AG10803 (cell line): ENCODE results near the gene ZNF558.
"Not testable (repeated sequence)": the region's sequence is repeated elsewhere in the genome, so short reads cannot be mapped to it uniquely, and the experiment has no call there.

Source experiments
- DNase-seq: peaks from one replicate; pipeline ENCODE4 v3.0.0; 2010; ENCODE audit warnings: low read depth
- H3K4me3 ChIP-seq: 2 replicates; pipeline ENCODE4 v1.5.1; 2011; ENCODE audit warnings: mild to moderate bottlenecking, low read length, control low read depth
- TF ChIP-seq, protein P1 (sequence below): conservative IDR thresholded peaks from 2 replicates; pipeline ENCODE4 v1.5.1; 2011; ENCODE audit warnings: mild to moderate bottlenecking, low read length, control low read depth, inconsistent platforms

ZNF558 gene

DNA sequence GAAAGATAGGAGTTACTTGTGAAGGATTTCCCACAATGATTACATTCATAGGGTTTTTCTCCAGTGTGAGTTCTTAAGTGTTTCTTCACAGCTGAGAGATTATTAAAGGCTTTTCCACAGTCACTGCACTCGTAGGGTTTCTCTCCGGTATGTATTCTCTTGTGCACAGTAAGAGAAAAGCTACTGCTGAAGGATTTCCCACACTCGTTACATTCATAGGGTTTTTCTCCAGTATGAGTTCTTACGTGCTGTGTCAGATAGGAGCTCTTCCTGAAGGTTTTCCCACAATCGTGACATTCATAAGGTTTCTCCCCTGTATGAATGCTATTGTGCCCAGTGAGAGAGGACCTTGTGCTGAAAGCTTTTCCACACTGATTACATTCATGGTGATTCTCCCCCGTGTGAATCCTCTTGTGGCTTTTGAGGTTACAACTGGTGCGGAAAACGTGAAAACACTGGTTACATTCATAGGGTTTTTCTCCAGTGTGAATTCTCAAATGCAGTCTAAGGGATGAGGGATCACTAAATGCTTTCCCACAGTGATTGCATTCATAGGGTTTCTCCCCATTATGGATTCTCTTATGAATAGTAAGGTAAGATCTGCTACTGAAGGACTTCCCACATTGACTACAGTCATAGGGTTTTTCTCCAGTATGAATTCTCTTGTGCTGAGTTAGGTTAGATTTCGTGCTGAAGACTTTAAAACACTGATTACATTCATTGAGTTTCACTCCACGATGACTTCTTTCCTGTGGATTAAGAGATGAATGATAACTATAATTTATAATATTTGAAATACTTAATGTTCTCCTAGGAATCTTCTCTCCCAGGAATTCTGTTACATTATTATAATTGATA is 20.6 kb downstream of the ZNF558 start:
- peak; percentile 4 for DNase-seq
- TF ChIP-seq, protein P1, sequence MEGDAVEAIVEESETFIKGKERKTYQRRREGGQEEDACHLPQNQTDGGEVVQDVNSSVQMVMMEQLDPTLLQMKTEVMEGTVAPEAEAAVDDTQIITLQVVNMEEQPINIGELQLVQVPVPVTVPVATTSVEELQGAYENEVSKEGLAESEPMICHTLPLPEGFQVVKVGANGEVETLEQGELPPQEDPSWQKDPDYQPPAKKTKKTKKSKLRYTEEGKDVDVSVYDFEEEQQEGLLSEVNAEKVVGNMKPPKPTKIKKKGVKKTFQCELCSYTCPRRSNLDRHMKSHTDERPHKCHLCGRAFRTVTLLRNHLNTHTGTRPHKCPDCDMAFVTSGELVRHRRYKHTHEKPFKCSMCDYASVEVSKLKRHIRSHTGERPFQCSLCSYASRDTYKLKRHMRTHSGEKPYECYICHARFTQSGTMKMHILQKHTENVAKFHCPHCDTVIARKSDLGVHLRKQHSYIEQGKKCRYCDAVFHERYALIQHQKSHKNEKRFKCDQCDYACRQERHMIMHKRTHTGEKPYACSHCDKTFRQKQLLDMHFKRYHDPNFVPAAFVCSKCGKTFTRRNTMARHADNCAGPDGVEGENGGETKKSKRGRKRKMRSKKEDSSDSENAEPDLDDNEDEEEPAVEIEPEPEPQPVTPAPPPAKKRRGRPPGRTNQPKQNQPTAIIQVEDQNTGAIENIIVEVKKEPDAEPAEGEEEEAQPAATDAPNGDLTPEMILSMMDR, result no peak

DNA sequence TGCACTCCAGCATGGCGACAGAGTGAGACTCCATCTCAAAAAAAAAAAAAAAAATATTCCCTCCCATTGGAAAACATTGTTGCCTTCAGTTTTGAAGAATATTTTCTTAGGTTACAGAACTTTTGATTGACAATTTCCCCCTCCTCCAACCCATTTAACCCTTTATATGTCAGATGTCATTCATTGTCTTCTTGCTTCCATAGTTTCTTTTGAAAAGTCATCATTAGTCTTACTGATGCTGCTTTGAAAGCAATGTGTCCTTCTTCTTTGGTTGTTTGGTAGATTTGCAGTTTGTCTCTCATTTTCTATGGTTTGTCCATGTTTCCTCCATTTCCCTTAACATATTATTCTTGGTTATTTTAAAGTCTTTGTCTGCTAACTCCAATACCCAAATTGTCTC is 25.4 kb downstream of the ZNF558 start:
- TF ChIP-seq, protein P1, result no peak
- no peak overlapping the region for H3K4me3 ChIP-seq
- DNase-seq, result no peak

More for the DNA sequence above, 20.6 kb downstream of the ZNF558 start:
- H3K4me3 ChIP-seq, result no peak overlapping the region

DNA sequence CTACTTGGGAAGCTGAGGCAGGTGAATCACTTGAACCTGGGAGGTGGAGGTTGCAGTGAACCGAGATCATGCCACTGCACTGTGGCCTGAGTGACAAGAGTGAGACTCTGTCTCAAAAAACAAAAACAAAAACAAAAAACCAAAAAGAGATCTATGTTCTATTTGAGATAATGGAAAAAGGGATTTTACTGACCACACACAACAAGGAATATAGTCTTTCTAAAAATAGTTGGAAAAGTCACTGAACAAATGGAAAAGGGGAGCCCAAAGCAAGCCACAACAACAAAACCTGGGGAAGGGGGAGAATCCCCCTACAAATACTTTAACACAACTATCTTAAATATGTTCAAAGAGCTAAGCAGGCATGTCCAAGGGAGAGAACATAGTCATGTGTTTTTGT is 37.3 kb downstream of the ZNF558 start:
- no peak for DNase-seq
- no peak overlapping the region for H3K4me3 ChIP-seq
- TF ChIP-seq, protein P1, result no peak

DNA sequence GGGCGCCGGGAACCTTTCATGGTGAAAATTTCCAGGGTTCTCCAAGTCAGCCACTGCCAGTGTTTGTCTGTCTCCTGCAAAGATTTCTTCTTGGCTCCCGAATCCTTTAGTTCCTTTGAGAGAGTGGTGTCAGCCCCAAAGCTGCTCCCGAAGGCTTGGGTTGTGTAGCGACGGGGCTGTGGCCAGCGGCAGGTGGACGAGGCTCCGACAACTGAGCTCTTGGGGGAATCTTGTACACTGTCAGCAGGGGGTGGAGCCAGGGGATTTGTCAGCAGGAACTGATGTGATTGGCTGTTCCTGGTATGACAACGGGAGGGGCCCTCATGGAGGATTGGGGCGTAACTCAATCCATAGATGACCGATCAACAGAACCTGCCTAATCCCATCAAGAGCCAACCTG is 58.5 kb downstream of the ZNF558 start:
- not testable (repeated sequence) for H3K4me3 ChIP-seq, DNase-seq

DNA sequence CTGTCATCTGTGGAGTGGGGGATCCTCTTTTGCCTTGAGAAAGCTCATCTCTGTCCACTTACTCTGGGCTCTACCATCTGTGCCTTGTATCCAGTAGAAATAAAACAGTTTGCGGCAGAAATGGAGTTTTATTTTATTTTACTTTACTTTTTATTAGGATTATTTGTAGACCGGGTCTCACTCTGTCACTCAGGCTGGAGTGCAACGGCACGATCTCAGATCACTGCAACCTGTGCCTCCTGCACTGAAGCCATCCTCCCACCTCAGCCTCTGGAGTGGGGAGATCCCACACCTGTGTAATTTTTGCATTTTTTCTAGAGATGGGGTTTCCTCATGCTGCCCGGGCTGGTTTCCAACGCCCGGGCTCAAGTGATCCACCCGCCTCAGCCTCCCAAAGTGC is 62.8 kb downstream of the ZNF558 start:
- not testable (repeated sequence) for DNase-seq, H3K4me3 ChIP-seq

DNA sequence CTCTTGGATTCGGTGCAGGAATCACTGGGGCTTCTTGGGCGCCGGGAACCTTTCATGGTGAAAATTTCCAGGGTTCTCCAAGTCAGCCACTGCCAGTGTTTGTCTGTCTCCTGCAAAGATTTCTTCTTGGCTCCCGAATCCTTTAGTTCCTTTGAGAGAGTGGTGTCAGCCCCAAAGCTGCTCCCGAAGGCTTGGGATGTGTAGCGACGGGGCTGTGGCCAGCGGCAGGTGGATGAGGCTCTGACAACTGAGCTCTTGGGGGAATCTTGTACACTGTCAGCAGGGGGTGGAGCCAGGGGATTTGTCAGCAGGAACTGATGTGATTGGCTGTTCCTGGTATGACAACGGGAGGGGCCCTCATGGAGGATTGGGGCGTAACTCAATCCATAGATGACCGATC is 64.8 kb downstream of the ZNF558 start:
- not testable (repeated sequence) for DNase-seq, H3K4me3 ChIP-seq
